Activated CD4-positive, alpha-beta T cell treated with anti-CD3 and anti-CD28 coated beads, Interleukin-2, amount 10 ng/mL, durations not matched to agents 7 days and 5 days (primary cell): Measurements from ENCODE around the gene DNAH17. TPM values are rescaled to one million over a fixed set of nuclear protein-coding genes. Genes with fewer than 3 reads are reported as not detected.

Source experiments
- CTCF ChIA-PET: fragments of 350-600 bp; sonication (Branson Sonifier 250); formaldehyde crosslinking; loops from one replicate; lab custom pipeline; 2021; ENCODE audit warnings: antibody characterized with exemption; lab: Charles Lee
- POLR2A ChIA-PET: fragments of 350-600 bp; sonication (Branson Sonifier 250); formaldehyde crosslinking; loops from one replicate; lab custom pipeline; 2021; ENCODE audit warnings: antibody characterized with exemption; lab: Charles Lee
- DNase-seq: peaks from one replicate; pipeline ENCODE4 v3.0.0-alpha.2; 2020
- H3K27ac Mint-ChIP-seq: one replicate; pipeline ENCODE4 v1.8.0; 2021; ENCODE audit warnings: mild to moderate bottlenecking, moderate library complexity, mixed read lengths
- H3K27me3 Mint-ChIP-seq: one replicate; pipeline ENCODE4 v1.8.0; 2021; ENCODE audit warnings: mixed read lengths
- H3K36me3 Mint-ChIP-seq: one replicate; pipeline ENCODE4 v1.8.0; 2021; ENCODE audit warnings: low read depth, mixed read lengths
- H3K4me1 Mint-ChIP-seq: one replicate; pipeline ENCODE4 v1.8.0; 2021; ENCODE audit warnings: mixed read lengths
- H3K4me3 Mint-ChIP-seq: one replicate; pipeline ENCODE4 v1.8.0; 2021; ENCODE audit warnings: mild to moderate bottlenecking, moderate library complexity, mixed read lengths
- H3K9me3 Mint-ChIP-seq: one replicate; pipeline ENCODE4 v1.8.0; 2021; ENCODE audit warnings: mixed read lengths
- total RNA-seq, 2 experiments: library from RNA; stranded (reverse); gene quantifications; one replicate each; pipeline ENCODE4 v1.2.3, GENCODE V29; 2021

Gene DNAH17
- total RNA-seq, 2 experiments from 2014 or later: 0.07 to 0.15 TPM

- POLR2A ChIA-PET: no interaction called here
- Mint-ChIP-seq H3K27ac (no peak overlapping the region), H3K27me3 (no peaks in the 10 kb centered on the region), H3K4me1 (no peaks in the 10 kb centered on the region), H3K4me3 (no peak overlapping the region), H3K36me3 (peaks cover 17% of the 10 kb centered on the region), H3K9me3 (no peaks in the 10 kb centered on the region)
- CTCF ChIA-PET: interaction anchor here (0.5 to 0.9 kb wide), 2 partner anchors 9 to 289 kb away, joined by 3 read pairs; no protein-coding TSS in a partner anchor
- no peak for DNase-seq
These were observed 146.1 kb downstream of the DNAH17 start for GRCh38 chr17:78430892-78431691.

- DNase-seq: no peak
- H3K4me1 Mint-ChIP-seq: no peaks in the 10 kb centered on the region
- ChIA-PET CTCF (no interaction called here), POLR2A (no interaction called here)
- H3K27me3 Mint-ChIP-seq: no peaks in the 10 kb centered on the region
- H3K36me3 Mint-ChIP-seq: peaks cover 17% of the 10 kb centered on the region
- no peak overlapping the region for H3K27ac Mint-ChIP-seq
- no peaks in the 10 kb centered on the region for H3K9me3 Mint-ChIP-seq
- H3K4me3 Mint-ChIP-seq: no peak overlapping the region
These were observed 147.6 kb downstream of the DNAH17 start for GRCh38 chr17:78429618-78429995.

DNA sequence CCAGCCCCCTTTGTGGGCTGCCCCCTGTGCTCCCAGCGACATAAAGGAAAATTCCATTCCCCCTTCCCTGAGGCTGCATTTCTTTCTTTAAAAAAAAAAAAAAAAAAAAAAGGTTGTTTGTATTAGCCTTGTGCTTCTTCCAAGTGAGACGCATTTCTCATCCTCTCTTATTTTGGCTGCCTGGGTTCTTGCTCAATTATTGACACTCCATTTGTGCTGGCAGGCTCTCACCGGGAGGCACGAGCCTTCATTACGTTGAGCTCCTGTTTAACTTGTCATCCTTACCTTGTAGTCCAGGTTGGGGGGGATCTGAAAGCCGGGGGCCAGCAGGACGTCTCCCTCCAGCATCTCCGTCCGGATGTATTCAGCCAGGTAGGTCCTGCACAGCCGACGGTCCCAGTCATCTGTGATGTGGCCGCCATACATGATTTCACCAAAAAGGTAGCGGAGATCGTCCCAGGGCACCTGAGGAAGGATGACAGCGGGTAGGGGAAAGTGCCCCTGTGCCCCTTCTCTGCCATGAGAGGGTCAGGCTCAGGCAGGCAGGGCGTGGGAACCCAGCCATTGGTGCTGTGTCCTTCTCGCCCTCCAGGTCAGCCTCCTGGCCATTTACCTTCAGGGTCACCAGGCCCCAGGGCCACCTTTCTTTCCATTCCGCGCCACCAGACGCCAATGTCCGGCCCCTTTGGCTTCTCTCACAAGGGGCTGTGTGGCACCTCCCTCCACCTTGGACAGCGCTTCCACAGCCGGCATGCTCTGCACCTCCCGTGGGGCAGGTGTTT lies 148.2 kb downstream of the DNAH17 start:
- ChIA-PET POLR2A (no interaction called here), CTCF (interaction anchor here (0.6 to 1.9 kb wide), 5 partner anchors 10 to 292 kb away, joined by 3 to 5 read pairs (median 3); no protein-coding TSS in a partner anchor)
- H3K4me3 Mint-ChIP-seq: no peak overlapping the region
- H3K4me1 Mint-ChIP-seq: no peaks in the 10 kb centered on the region
- DNase-seq: no peak
- no peak overlapping the region for H3K27ac Mint-ChIP-seq
- H3K36me3 Mint-ChIP-seq: peaks cover 17% of the 10 kb centered on the region
- no peaks in the 10 kb centered on the region for H3K9me3 Mint-ChIP-seq
- H3K27me3 Mint-ChIP-seq: no peaks in the 10 kb centered on the region

- H3K4me3 Mint-ChIP-seq: no peak overlapping the region
- H3K36me3 Mint-ChIP-seq: peaks cover 22% of the 10 kb centered on the region
- ChIA-PET CTCF (interaction anchor here (1.0 to 1.9 kb wide), 3 partner anchors 9 to 13 kb away, joined by 3 to 5 read pairs (median 3); no protein-coding TSS in a partner anchor), POLR2A (no interaction called here)
- no peak overlapping the region for H3K27ac Mint-ChIP-seq
- no peaks in the 10 kb centered on the region for H3K9me3 Mint-ChIP-seq
- H3K4me1 Mint-ChIP-seq: peaks cover 3% of the 10 kb centered on the region
- no peak for DNase-seq
- H3K27me3 Mint-ChIP-seq: no peaks in the 10 kb centered on the region
These were observed 149.1 kb downstream of the DNAH17 start for GRCh38 chr17:78428025-78428575.

DNA sequence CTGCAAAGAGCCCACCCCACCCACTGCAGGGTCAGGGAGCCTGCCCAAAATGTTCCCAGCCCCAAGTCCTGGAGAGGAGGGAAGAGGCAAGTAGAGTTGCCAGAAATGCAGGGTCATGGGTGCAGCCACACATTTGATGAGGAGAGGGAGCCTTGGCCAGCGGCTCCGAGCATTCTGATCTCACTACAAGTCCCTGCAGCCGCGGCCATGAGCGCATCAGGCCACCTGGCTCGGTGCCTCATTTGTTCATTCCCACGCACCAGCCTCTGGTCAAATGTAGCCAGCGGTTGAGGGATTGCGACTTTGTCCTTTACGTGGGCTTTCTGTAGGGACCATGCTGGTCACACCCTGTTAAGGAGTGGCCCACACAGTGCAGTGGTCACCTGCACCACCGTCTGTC lies 150.1 kb downstream of the DNAH17 start:
- Mint-ChIP-seq H3K4me3 (no peak overlapping the region), H3K27ac (no peak overlapping the region), H3K4me1 (peaks cover 7% of the 10 kb centered on the region), H3K27me3 (no peaks in the 10 kb centered on the region), H3K9me3 (no peaks in the 10 kb centered on the region), H3K36me3 (peaks cover 27% of the 10 kb centered on the region)
- POLR2A ChIA-PET: no interaction called here
- CTCF ChIA-PET: interaction anchor here (0.6 to 1.9 kb wide), 4 partner anchors 11 to 414 kb away, joined by 3 to 5 read pairs (median 4); no protein-coding TSS in a partner anchor
- DNase-seq: no peak

DNA sequence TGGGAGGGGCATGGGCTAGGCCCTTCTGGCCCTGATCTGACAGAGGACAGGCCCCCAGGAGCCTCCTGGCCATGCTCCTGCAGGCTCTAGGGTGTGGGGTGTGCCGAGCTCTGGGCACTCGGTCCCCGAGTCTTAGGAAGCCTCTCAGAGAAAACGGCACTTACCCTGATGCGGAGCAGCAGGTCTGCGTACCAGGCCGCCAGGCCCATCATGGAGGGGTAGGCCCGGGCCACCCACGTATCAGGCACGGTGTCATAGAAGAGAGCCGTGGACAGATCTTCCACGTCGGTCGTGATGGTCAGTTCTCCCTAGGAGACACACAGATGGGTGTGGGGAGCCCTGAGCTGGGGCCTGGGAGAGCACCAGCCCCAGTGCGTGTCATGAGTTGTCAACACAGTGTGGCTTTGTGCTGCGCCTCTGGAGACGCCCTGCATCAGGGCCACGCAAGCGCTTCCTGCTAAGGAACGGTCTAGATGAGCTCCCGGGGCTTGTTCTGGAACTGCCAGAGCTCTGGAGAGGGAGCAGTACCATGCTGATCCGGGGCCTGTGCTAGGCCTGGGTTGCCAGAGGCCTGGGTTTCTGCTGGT lies 150.8 kb downstream of the DNAH17 start:
- Mint-ChIP-seq H3K9me3 (no peaks in the 10 kb centered on the region), H3K27ac (no peak overlapping the region), H3K27me3 (no peaks in the 10 kb centered on the region), H3K4me1 (peaks cover 15% of the 10 kb centered on the region), H3K4me3 (no peak overlapping the region), H3K36me3 (peaks cover 33% of the 10 kb centered on the region)
- ChIA-PET POLR2A (no interaction called here), CTCF (interaction anchor here (0.5 to 1.0 kb wide), 3 partner anchors 10 to 414 kb away, joined by 3 read pairs; no protein-coding TSS in a partner anchor)
- no peak for DNase-seq

GRCh38 chr17:78425429-78425828 lies 151.8 kb downstream of the DNAH17 start:
- H3K27me3 Mint-ChIP-seq: no peaks in the 10 kb centered on the region
- ChIA-PET CTCF (interaction anchor here (1.1 to 2.2 kb wide), 2 partner anchors 11 to 64 kb away, joined by 3 to 8 read pairs; no protein-coding TSS in a partner anchor), POLR2A (no interaction called here)
- H3K9me3 Mint-ChIP-seq: no peaks in the 10 kb centered on the region
- peaks cover 42% of the 10 kb centered on the region for H3K36me3 Mint-ChIP-seq
- H3K4me1 Mint-ChIP-seq: peaks cover 23% of the 10 kb centered on the region
- no peak overlapping the region for H3K27ac Mint-ChIP-seq
- DNase-seq: no peak
- no peak overlapping the region for H3K4me3 Mint-ChIP-seq

- ChIA-PET POLR2A (no interaction called here), CTCF (interaction anchor here (0.9 to 4.4 kb wide), 7 partner anchors 12 to 245 kb away, joined by 3 to 26 read pairs (median 3); partner anchors contain the start of gene PGS1)
- H3K27ac Mint-ChIP-seq: peak overlapping the region; percentile 46
These were observed 153.1 kb downstream of the DNAH17 start for GRCh38 chr17:78423961-78424675.

GRCh38 chr17:78422872-78423588 lies 154.2 kb downstream of the DNAH17 start:
- ChIA-PET CTCF (interaction anchor here (0.6 to 4.4 kb wide), 18 partner anchors 8 to 172 kb away, joined by 3 to 26 read pairs (median 5); partner anchors contain the start of gene PGS1), POLR2A (no interaction called here)
- H3K27ac Mint-ChIP-seq: no peak overlapping the region
- no peaks in the 10 kb centered on the region for H3K9me3 Mint-ChIP-seq
- H3K36me3 Mint-ChIP-seq: peaks cover 35% of the 10 kb centered on the region
- no peaks in the 10 kb centered on the region for H3K27me3 Mint-ChIP-seq
- DNase-seq: no peak
- no peak overlapping the region for H3K4me3 Mint-ChIP-seq
- H3K4me1 Mint-ChIP-seq: peaks cover 30% of the 10 kb centered on the region

More at GRCh38 chr17:78423961-78424675, 153.1 kb downstream of the DNAH17 start:
- no peaks in the 10 kb centered on the region for H3K9me3 Mint-ChIP-seq
- no peak overlapping the region for H3K4me3 Mint-ChIP-seq
- peaks cover 44% of the 10 kb centered on the region for H3K36me3 Mint-ChIP-seq
- DNase-seq: no peak
- no peaks in the 10 kb centered on the region for H3K27me3 Mint-ChIP-seq
- peaks cover 25% of the 10 kb centered on the region for H3K4me1 Mint-ChIP-seq

- H3K9me3 Mint-ChIP-seq: no peaks in the 10 kb centered on the region
- CTCF ChIA-PET: interaction anchor here (0.6 to 4.4 kb wide), 24 partner anchors 9 to 802 kb away, joined by 3 to 26 read pairs (median 4); partner anchors contain the start of gene PGS1
- no peaks in the 10 kb centered on the region for H3K27me3 Mint-ChIP-seq
- no peak overlapping the region for H3K4me3 Mint-ChIP-seq
- POLR2A ChIA-PET: interaction anchor here (0.6 kb wide), 1 partner anchor 134 kb away, joined by 3 read pairs; no protein-coding TSS in a partner anchor
- peaks cover 40% of the 10 kb centered on the region for H3K36me3 Mint-ChIP-seq
- no peak for DNase-seq
- peak overlapping the region; percentile 55 for H3K27ac Mint-ChIP-seq
- H3K4me1 Mint-ChIP-seq: peaks cover 35% of the 10 kb centered on the region
These were observed 155.0 kb downstream of the DNAH17 start for GRCh38 chr17:78422267-78422605.
